K562 (cell line): ENCODE measurements around the gene MACROD2. TPM values are rescaled to one million over a fixed set of nuclear protein-coding genes. Genes with fewer than 3 reads are reported as not detected.

Experiments
- ATAC-seq: fragments of 200-7000 bp; cut with Tn5 transposase; 3 replicates; pipeline ENCODE4 v1.9.1; 2020; ENCODE audit warnings: moderate library complexity
- BruUV-seq: library from RNA; stranded (reverse); fragments of 400-500 nt; replicated peaks from 2 replicates; lab custom pipeline; 2021; lab: Mats Ljungman, UMichigan
- CTCF ChIA-PET: fragments of 300-600 bp; formaldehyde crosslinking; extraction: SDS; loops from one replicate; lab custom pipeline; 2021; ENCODE audit warnings: low intra/inter-chr PET ratio; lab: Yijun Ruan, JAX
- POLR2A ChIA-PET: fragments of 300-600, 350-650 bp; sonication (Branson Sonifier 250); formaldehyde crosslinking; extraction: SDS; loops from one replicate; lab custom pipeline; 2021; ENCODE audit warnings: antibody characterized with exemption, inconsistent platforms; lab: Yijun Ruan, JAX
- DNase-seq, 4 experiments: peaks; one replicate each; pipeline versions ENCODE4 v3.0.0 to v3.0.0-alpha.2; 2011 to 2018; ENCODE audit warnings: low spot score in 3 of 4, mixed read lengths in 3 of 4; ENCODE audit errors: extremely low read depth in 1 of 4
- FAIRE-seq: peaks from 2 replicates; lab custom pipeline; 2011; peaks lifted over from hg19 to GRCh38; lab: Jason Lieb, UNC
- H2AFZ ChIP-seq: 2 replicates; pipeline ENCODE4 v1.6.0; 2011; ENCODE audit warnings: low read depth, low read length, control low read depth, inconsistent platforms
- H3K27ac ChIP-seq: fragments of 200-600 bp; 3 replicates; pipeline ENCODE4 v1.8.0; 2011; ENCODE audit warnings: low read depth, mild to moderate bottlenecking, control low read depth, inconsistent platforms, low read length, moderate library complexity, mixed read lengths; ENCODE audit errors: extremely low read depth
- H3K27me3 ChIP-seq, 2 experiments: fragments of 300-600 bp in 1 of 2; 2 replicates in 1 of 2; 3 replicates in 1 of 2; pipeline versions ENCODE4 v1.6.0 to v1.8.0; 2011; ENCODE audit warnings: inconsistent platforms in 2 of 2, low read length in 2 of 2, mild to moderate bottlenecking in 1 of 2, mixed read lengths in 1 of 2, moderate library complexity in 1 of 2; ENCODE audit not compliant: control insufficient read depth in 2 of 2, insufficient read depth in 2 of 2
- H3K36me3 ChIP-seq: fragments of 300-600 bp; 3 replicates; pipeline ENCODE4 v1.8.0; 2011; ENCODE audit warnings: mild to moderate bottlenecking, low read length, inconsistent platforms; ENCODE audit not compliant: control insufficient read depth, insufficient read depth
- H3K4me1 ChIP-seq, 2 experiments: fragments of 200-600 bp in 1 of 2; replicated peaks in 1 of 2; 2 replicates in 1 of 2; 3 replicates in 1 of 2; pipeline versions ENCODE4 v1.5.1 to v1.8.0; 2011; ENCODE audit warnings: inconsistent platforms in 2 of 2, low read length in 2 of 2, mild to moderate bottlenecking in 1 of 2, mixed read lengths in 1 of 2, moderate library complexity in 1 of 2; ENCODE audit not compliant: control insufficient read depth in 2 of 2, insufficient read depth in 2 of 2
- H3K4me2 ChIP-seq: 2 replicates; pipeline ENCODE4 v1.6.1; 2011; ENCODE audit warnings: low read length, control low read depth, inconsistent platforms, mixed read lengths; ENCODE audit not compliant: insufficient read depth
- H3K4me3 ChIP-seq: fragments of 200-600 bp; sonication (generic), shearing (Covaris generic); 2 replicates; pipeline ENCODE4 v1.5.1; 2016; ENCODE audit warnings: control low read depth, inconsistent platforms
- H3K79me2 ChIP-seq: fragments of 200-600 bp; 3 replicates; pipeline ENCODE4 v1.8.0; 2011; ENCODE audit warnings: low read length, inconsistent platforms; ENCODE audit not compliant: control insufficient read depth, insufficient read depth
- H3K9ac ChIP-seq, 2 experiments: 2 replicates each; pipeline versions ENCODE4 v1.6.0 to v1.6.1; 2011; ENCODE audit warnings: low read depth in 2 of 2, low read length in 2 of 2, control low read depth in 1 of 2, inconsistent platforms in 1 of 2, mild to moderate bottlenecking in 1 of 2, mixed read lengths in 1 of 2; ENCODE audit not compliant: insufficient read depth in 1 of 2
- H3K9me1 ChIP-seq: one replicate; pipeline ENCODE4 v1.6.0; 2011; ENCODE audit warnings: inconsistent platforms, mild to moderate bottlenecking, low read length, moderate library complexity; ENCODE audit not compliant: control insufficient read depth, insufficient read depth
- H3K9me3 ChIP-seq: replicated peaks from 2 replicates; pipeline ENCODE4 v1.5.1; 2011; ENCODE audit warnings: low read depth, low read length, inconsistent platforms; ENCODE audit not compliant: control insufficient read depth, insufficient read depth
- H4K20me1 ChIP-seq: replicated peaks from 2 replicates; pipeline ENCODE4 v1.6.1; 2011; ENCODE audit warnings: low read length, inconsistent platforms, mixed read lengths; ENCODE audit not compliant: control insufficient read depth, insufficient read depth
- ETV5 ChIP-seq: sonication (generic); formaldehyde crosslinking; IDR thresholded peaks from 2 replicates; pipeline ENCODE4 v1.4.0; 2020; ENCODE audit warnings: low read depth, mild to moderate bottlenecking, missing genetic modification reagents
- KDM5B ChIP-seq: fragments of 200-600 bp; sonication (generic); IDR thresholded peaks from 2 replicates; pipeline ENCODE4 v1.6.1; 2012; ENCODE audit warnings: low read depth, mild to moderate bottlenecking, moderate library complexity, low read length, control low read depth, inconsistent platforms; ENCODE audit not compliant: insufficient replicate concordance
- POLR2AphosphoS2 ChIP-seq: IDR thresholded peaks from 2 replicates; pipeline ENCODE4 v1.6.1; 2012; ENCODE audit warnings: low read length, improper control_type of control experiment
- POLR2H ChIP-seq: IDR thresholded peaks from 2 replicates; pipeline ENCODE4 v1.6.1; 2016; ENCODE audit warnings: missing genetic modification characterization, low read depth, mild to moderate bottlenecking, control low read depth, missing compliant biosample characterization, moderate library complexity
- POLR3A ChIP-seq: IDR thresholded peaks from 2 replicates; pipeline ENCODE4 v1.6.1; 2011; ENCODE audit warnings: borderline replicate concordance, mild to moderate bottlenecking, moderate library complexity; ENCODE audit not compliant: insufficient read length, insufficient read depth; ENCODE audit errors: extremely low read depth
- SNRNP70 ChIP-seq: fragments of 200-400 bp; formaldehyde crosslinking; optimal IDR thresholded peaks from 2 replicates; pipeline ENCODE3; 2017; ENCODE audit warnings: low read depth, low read length
- ZBTB43 ChIP-seq: sonication (generic); formaldehyde crosslinking; IDR thresholded peaks from 2 replicates; pipeline ENCODE4 v1.8.0; 2023; ENCODE audit warnings: mild to moderate bottlenecking, missing genetic modification reagents
- ZNF584 ChIP-seq: fragments of 200-800 bp; sonication (Bioruptor generic); IDR thresholded peaks from 2 replicates; pipeline ENCODE4 v1.6.1; 2016; ENCODE audit warnings: low read depth, mild to moderate bottlenecking, missing genetic modification characterization, missing compliant biosample characterization
- WGBS: fragments of 100-300 bp; shearing (Covaris generic); methylation state at CpG from one replicate; pipeline ENCODE4 v1.1.6; 2016; ENCODE audit warnings: low coverage, mixed read lengths; ENCODE audit not compliant: insufficient coverage; ENCODE audit errors: missing lambda C conversion rate; 5-methylcytosine and 5-hydroxymethylcytosine counted together
- in situ Hi-C: fragments of 300-500 bp; cut with MboI; formaldehyde crosslinking; loops from 4 replicates; pipeline ENCODE4 v1.15.0; 2018; ENCODE audit warnings: inconsistent platforms, mixed read lengths
- intact Hi-C: fragments of 100-400 bp; cut with micrococcal nuclease; formaldehyde crosslinking; loops from 2 replicates; pipeline ENCODE4 v1.14.2; 2022
- polyA plus RNA-seq, 8 experiments: library from polyadenylated mRNA; depleted of rRNA in 4 of 8; stranded (reverse) in 5 of 8; unstranded in 3 of 8; fragments of >200 nt; fragmentation: Nextera tagmentation in 2 of 8; fragmentation: Illumina TruSeq in 1 of 8; extraction: Ambion mirVana in 2 of 8; extraction: Trizol in 1 of 8; gene quantifications; 2 replicates each; pipeline versions ENCODE4 v1.2.1 to v1.2.3, GENCODE V29; 2011 to 2014; ENCODE audit warnings: inconsistent platforms in 1 of 8, missing spikeins in 1 of 8
- total RNA-seq, 7 experiments: library from RNA; depleted of rRNA in 6 of 7; stranded (reverse); fragments of >200 nt in 6 of 7; fragmentation: Illumina TruSeq in 2 of 7; extraction: Trizol in 2 of 7; gene quantifications; 2 replicates each; pipeline versions ENCODE4 v1.2.1 to v1.2.3, GENCODE V29; 2011 to 2021; ENCODE audit warnings: low replicate concordance in 1 of 7

Gene MACROD2
- total and polyA plus RNA-seq, 9 of the 15 experiments (the other 6 are each of a cell fraction or from before 2014, with no cell fraction given) = not detected

- BruUV-seq = no TSS peak
- CTCF ChIA-PET = no interaction called here
- in situ Hi-C loops = no loop called here
- WGBS = 0% methylated on average over 2 of the region's 2 CpGs
- H3K27ac ChIP-seq = no peak overlapping the region
- no peak overlapping the region for H3K4me2 ChIP-seq
- H4K20me1 ChIP-seq = no peaks in the 10 kb centered on the region
- no peaks in the 10 kb centered on the region for H3K36me3 ChIP-seq
- no peaks in the 10 kb centered on the region for H3K9me1 ChIP-seq
- FAIRE-seq (no peak), DNase-seq (no peak), ATAC-seq (no peak)
- no peak overlapping the region for H2AFZ ChIP-seq
- TF ChIP-seq SNRNP70 (no peak), POLR2AphosphoS2 (no peak), KDM5B (no peak), POLR3A (no peak), ZNF584 (CRISPR knock-in tag) (no peak), ZBTB43 (no peak), ETV5 (CRISPR knock-in tag) (no peak), POLR2H (tag) (no peak)
- POLR2A ChIA-PET = no interaction called here
- no peaks in the 10 kb centered on the region for H3K4me1 ChIP-seq
- H3K27me3 ChIP-seq = no peaks in the 10 kb centered on the region
- H3K79me2 ChIP-seq = no peaks in the 10 kb centered on the region
- intact Hi-C loops = no loop called here
- H3K4me3 ChIP-seq = no peak overlapping the region
- H3K9me3 ChIP-seq = no peaks in the 10 kb centered on the region
- H3K9ac ChIP-seq = no peak overlapping the region
These were observed 1382.8 kb downstream of the MACROD2 start for GRCh38 chr20:15378151-15378550.
